Esophagus squamous epithelium (tissue), 4 donors: ENCODE data around the gene SIGLEC7.

Source experiments
- POLR2A ChIP-seq, 4 donors: fragments of 450-650 bp; IDR thresholded peaks; one replicate each; pipeline ENCODE4 v1.6.1; 2017; ENCODE audit warnings: antibody characterized with exemption in 4 of 4, mild to moderate bottlenecking in 4 of 4, moderate library complexity in 3 of 4
- TF ChIP-seq, protein P1 (sequence below), 6 experiments: fragments of 450-650 bp in 4 of 6; fragments of 200-600 bp in 2 of 6; sonication (generic) in 2 of 6; IDR thresholded peaks; one replicate each; pipeline ENCODE4 v1.5.1; 2016 to 2019; ENCODE audit warnings: antibody characterized with exemption in 6 of 6, mild to moderate bottlenecking in 4 of 6, moderate library complexity in 4 of 6

DNA sequence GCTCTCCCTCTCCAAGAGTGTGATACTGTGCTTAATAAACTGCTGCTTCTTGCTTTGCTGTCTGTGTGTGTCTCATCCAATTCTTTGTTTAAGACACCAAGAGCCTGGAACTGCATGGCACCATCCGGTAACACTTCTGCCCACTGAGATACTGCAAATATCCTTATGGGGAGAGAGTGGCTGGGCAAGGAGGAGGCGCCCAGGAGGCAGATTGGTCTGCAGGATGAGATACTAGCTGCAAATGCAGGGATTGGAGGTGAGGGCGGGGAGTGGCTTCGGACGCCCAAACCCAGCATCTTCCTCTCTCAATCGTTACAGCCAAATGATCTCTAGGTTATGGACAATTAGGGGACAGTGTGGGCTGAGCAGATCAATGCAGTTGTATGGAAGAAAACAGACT, 1.7 kb upstream of the SIGLEC7 start:
- TF ChIP-seq, protein P1, sequence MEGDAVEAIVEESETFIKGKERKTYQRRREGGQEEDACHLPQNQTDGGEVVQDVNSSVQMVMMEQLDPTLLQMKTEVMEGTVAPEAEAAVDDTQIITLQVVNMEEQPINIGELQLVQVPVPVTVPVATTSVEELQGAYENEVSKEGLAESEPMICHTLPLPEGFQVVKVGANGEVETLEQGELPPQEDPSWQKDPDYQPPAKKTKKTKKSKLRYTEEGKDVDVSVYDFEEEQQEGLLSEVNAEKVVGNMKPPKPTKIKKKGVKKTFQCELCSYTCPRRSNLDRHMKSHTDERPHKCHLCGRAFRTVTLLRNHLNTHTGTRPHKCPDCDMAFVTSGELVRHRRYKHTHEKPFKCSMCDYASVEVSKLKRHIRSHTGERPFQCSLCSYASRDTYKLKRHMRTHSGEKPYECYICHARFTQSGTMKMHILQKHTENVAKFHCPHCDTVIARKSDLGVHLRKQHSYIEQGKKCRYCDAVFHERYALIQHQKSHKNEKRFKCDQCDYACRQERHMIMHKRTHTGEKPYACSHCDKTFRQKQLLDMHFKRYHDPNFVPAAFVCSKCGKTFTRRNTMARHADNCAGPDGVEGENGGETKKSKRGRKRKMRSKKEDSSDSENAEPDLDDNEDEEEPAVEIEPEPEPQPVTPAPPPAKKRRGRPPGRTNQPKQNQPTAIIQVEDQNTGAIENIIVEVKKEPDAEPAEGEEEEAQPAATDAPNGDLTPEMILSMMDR (IDR thresholded peaks at IDR 0.05) = no peak
- no peak for TF ChIP-seq POLR2A (IDR thresholded peaks at IDR 0.05)
